AG20443 (cell line): ENCODE data around the gene DLK1.
A peak's percentile ranks its signal among the peaks of the same experiment; 100 is the strongest.

Experiments used
- DNase-seq: peaks from one replicate; pipeline ENCODE4 v3.0.0; 2012; ENCODE audit warnings: low spot score, mixed read lengths

The DLK1 gene

GRCh38 chr14:100777818-100778525, 51.3 kb downstream of the DLK1 start:
- DNase-seq = no peak

- no peak for DNase-seq
Observed at GRCh38 chr14:100778526-100778882, 51.8 kb downstream of the DLK1 start.

GRCh38 chr14:100778951-100779690, 52.4 kb downstream of the DLK1 start:
- peak; percentile 43 for DNase-seq

GRCh38 chr14:100779691-100780080, 53.0 kb downstream of the DLK1 start:
- no peak for DNase-seq

GRCh38 chr14:100780246-100780645, 53.6 kb downstream of the DLK1 start:
- DNase-seq = no peak

GRCh38 chr14:100780646-100781355, 54.1 kb downstream of the DLK1 start:
- DNase-seq = no peak

GRCh38 chr14:100781952-100782351, 55.3 kb downstream of the DLK1 start:
- DNase-seq = no peak

GRCh38 chr14:100782516-100783320, 56.0 kb downstream of the DLK1 start:
- DNase-seq = no peak

- DNase-seq = no peak
Observed at GRCh38 chr14:100783630-100784370, 57.1 kb downstream of the DLK1 start.

- no peak for DNase-seq
Observed at GRCh38 chr14:100784523-100785337, 58.0 kb downstream of the DLK1 start.

- no peak for DNase-seq
Observed at GRCh38 chr14:100785338-100785615, 58.6 kb downstream of the DLK1 start.

GRCh38 chr14:100785626-100786025, 58.9 kb downstream of the DLK1 start:
- DNase-seq = no peak

- DNase-seq = no peak
Observed at GRCh38 chr14:100786131-100786530, 59.4 kb downstream of the DLK1 start.

GRCh38 chr14:100786576-100787219, 60.0 kb downstream of the DLK1 start:
- no peak for DNase-seq

- no peak for DNase-seq
Observed at GRCh38 chr14:100787659-100788058, 61.0 kb downstream of the DLK1 start.
